ENCODE measurements around the gene SPTSSB.

Gene SPTSSB

GRCh38 chr3:161392853-161393252 is 21.5 kb upstream of the SPTSSB start:
- no peak for DNase-seq (ENCODE audit: low read depth in 2 of 2)

- no peak for DNase-seq (ENCODE audit: low read depth in 2 of 2)
Observed at GRCh38 chr3:161390200-161390599, 18.9 kb upstream of the SPTSSB start.

- no peak for DNase-seq (ENCODE audit: low read depth in 2 of 2)
Observed at GRCh38 chr3:161389445-161390035, 18.2 kb upstream of the SPTSSB start.

GRCh38 chr3:161388855-161389254 is 17.5 kb upstream of the SPTSSB start:
- DNase-seq (ENCODE audit: low read depth in 2 of 2) = no peak

- DNase-seq (ENCODE audit: low read depth in 2 of 2) = no peak
Observed at GRCh38 chr3:161386991-161387770, 15.9 kb upstream of the SPTSSB start.

GRCh38 chr3:161372321-161373260 is 1.3 kb upstream of the SPTSSB start:
- no peak for DNase-seq (ENCODE audit: low read depth in 2 of 2)

GRCh38 chr3:161369531-161369930 is 1.8 kb downstream of the SPTSSB start:
- no peak for DNase-seq (ENCODE audit: low read depth in 2 of 2)

- DNase-seq (ENCODE audit: low read depth in 2 of 2) = no peak
Observed at GRCh38 chr3:161366094-161366493, 5.2 kb downstream of the SPTSSB start.

- no peak for DNase-seq (ENCODE audit: low read depth in 2 of 2)
Observed at GRCh38 chr3:161358488-161358887, 12.8 kb downstream of the SPTSSB start.

- DNase-seq (ENCODE audit: low read depth in 2 of 2) = no peak
Observed at GRCh38 chr3:161356287-161356686, 15.0 kb downstream of the SPTSSB start.

- no peak for DNase-seq (ENCODE audit: low read depth in 2 of 2)
Observed at GRCh38 chr3:161355508-161355907, 15.8 kb downstream of the SPTSSB start.

GRCh38 chr3:161354554-161354953 is 16.8 kb downstream of the SPTSSB start:
- DNase-seq (ENCODE audit: low read depth in 2 of 2) = no peak

GRCh38 chr3:161351330-161351729 is 20.0 kb downstream of the SPTSSB start:
- DNase-seq (ENCODE audit: low read depth in 2 of 2) = no peak

GRCh38 chr3:161350916-161351315 is 20.4 kb downstream of the SPTSSB start:
- DNase-seq (ENCODE audit: low read depth in 2 of 2) = no peak

GRCh38 chr3:161349529-161350312 is 21.6 kb downstream of the SPTSSB start:
- no peak for DNase-seq (ENCODE audit: low read depth in 2 of 2)

GRCh38 chr3:161348796-161349400 is 22.4 kb downstream of the SPTSSB start:
- no peak for DNase-seq (ENCODE audit: low read depth in 2 of 2)

- DNase-seq (ENCODE audit: low read depth in 2 of 2) = no peak
Observed at GRCh38 chr3:161347726-161348125, 23.6 kb downstream of the SPTSSB start.

GRCh38 chr3:161345023-161345422 is 26.3 kb downstream of the SPTSSB start:
- DNase-seq (ENCODE audit: low read depth in 2 of 2) = no peak

GRCh38 chr3:161343986-161344385 is 27.3 kb downstream of the SPTSSB start:
- DNase-seq (ENCODE audit: low read depth in 2 of 2) = no peak

- DNase-seq (ENCODE audit: low read depth in 2 of 2) = no peak
Observed at GRCh38 chr3:161343540-161343939, 27.8 kb downstream of the SPTSSB start.

GRCh38 chr3:161342629-161343028 is 28.7 kb downstream of the SPTSSB start:
- DNase-seq (ENCODE audit: low read depth in 2 of 2) = no peak

Measured in stimulated activated CD8-positive, alpha-beta memory T cell treated with anti-CD3 and anti-CD28 coated beads, Interleukin-15, amount 100 ng/mL, for 48 hours (primary cell).